ENCODE results near the gene GPBAR1.
A peak's percentile ranks its signal among the peaks of the same experiment; 100 is the strongest.

Gene GPBAR1

DNA sequence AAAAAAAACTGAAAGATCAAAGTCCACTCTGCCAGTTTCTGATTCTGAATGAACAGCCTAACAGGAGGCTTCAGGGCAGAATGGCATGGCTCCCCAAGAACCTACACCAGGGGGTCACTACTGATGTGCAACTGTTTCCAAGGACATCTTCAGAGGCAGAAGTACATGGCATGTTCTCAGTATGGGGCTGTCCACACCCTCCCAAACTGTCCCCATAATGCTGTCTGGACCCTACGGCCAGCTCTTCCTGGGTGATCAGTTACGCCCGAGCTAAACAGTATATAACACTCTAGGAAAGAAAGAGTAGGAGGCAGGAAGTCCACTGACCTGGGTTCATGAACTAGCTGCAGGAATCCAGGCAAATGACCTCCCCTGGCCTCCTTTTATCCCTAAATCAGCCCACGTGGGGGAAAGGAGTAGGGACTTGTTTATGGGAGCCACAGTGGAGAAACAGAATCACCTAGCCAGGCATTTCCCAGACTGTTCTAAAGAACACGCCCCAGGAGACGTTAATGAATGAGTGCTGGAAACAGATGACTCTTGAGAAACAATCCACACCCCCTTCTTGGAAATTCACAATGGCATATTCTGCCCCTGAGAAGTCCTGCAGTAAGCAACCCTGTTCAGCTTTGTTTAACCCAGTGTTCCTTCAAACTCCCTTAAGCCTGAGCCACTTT, 29.0 kb downstream of the GPBAR1 start:
- DNase-seq (ENCODE audit: low read depth) = peak; percentile 54
- TF ChIP-seq, protein P1, sequence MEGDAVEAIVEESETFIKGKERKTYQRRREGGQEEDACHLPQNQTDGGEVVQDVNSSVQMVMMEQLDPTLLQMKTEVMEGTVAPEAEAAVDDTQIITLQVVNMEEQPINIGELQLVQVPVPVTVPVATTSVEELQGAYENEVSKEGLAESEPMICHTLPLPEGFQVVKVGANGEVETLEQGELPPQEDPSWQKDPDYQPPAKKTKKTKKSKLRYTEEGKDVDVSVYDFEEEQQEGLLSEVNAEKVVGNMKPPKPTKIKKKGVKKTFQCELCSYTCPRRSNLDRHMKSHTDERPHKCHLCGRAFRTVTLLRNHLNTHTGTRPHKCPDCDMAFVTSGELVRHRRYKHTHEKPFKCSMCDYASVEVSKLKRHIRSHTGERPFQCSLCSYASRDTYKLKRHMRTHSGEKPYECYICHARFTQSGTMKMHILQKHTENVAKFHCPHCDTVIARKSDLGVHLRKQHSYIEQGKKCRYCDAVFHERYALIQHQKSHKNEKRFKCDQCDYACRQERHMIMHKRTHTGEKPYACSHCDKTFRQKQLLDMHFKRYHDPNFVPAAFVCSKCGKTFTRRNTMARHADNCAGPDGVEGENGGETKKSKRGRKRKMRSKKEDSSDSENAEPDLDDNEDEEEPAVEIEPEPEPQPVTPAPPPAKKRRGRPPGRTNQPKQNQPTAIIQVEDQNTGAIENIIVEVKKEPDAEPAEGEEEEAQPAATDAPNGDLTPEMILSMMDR (conservative IDR thresholded peaks at IDR 0.05; ENCODE audit: low read length) = no peak
- H3K4me3 ChIP-seq (ENCODE audit: low read length) = peak overlapping the region; percentile 91

DNA sequence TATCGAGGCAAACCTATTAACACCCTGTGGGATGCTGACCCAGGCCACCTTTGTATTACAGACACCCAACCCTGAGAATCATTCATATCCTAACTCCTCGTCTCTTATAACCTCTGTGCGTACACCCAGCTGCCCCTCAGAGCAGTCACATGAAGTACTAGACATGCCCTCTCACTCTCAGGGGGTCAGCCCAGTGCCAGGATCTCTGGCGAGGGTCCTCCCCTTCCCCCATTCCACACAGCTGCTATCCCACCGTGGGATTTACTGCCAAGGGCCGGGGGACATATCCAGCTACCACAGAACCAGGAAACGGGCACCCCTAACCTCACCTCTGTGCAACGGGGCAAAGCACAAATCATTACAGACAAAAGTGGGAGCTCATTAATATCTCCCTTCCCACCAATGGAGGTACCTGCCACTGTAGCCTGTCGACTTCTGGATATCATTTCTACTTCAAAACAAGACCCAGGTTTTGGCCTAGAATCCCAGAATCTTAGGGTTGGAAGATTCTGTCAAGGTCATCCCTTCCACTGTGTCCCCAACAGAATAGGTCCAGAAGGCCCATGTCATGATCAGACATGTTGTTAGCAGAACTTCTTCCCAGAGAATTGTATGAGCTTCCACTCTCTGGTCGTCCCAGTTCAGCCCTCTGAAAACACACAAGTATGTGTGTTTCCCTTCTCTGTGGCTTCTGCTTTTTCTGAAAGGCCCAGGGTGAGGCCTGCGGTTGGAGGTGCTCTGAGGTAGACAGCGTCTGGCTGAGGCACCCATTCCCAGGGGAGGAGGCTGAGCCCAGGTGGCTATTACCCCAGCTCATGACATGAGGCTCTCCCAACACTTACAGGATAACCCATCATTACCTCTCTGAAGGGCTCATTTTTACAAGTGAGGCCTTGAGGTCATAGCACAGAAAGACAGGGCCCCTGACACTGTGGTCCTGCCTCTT, 29.8 kb downstream of the GPBAR1 start:
- H3K4me3 ChIP-seq (ENCODE audit: low read length) = peak overlapping the region; percentile 91
- TF ChIP-seq, protein P1 (conservative IDR thresholded peaks at IDR 0.05; ENCODE audit: low read length) = no peak
- no peak for DNase-seq (ENCODE audit: low read depth)

DNA sequence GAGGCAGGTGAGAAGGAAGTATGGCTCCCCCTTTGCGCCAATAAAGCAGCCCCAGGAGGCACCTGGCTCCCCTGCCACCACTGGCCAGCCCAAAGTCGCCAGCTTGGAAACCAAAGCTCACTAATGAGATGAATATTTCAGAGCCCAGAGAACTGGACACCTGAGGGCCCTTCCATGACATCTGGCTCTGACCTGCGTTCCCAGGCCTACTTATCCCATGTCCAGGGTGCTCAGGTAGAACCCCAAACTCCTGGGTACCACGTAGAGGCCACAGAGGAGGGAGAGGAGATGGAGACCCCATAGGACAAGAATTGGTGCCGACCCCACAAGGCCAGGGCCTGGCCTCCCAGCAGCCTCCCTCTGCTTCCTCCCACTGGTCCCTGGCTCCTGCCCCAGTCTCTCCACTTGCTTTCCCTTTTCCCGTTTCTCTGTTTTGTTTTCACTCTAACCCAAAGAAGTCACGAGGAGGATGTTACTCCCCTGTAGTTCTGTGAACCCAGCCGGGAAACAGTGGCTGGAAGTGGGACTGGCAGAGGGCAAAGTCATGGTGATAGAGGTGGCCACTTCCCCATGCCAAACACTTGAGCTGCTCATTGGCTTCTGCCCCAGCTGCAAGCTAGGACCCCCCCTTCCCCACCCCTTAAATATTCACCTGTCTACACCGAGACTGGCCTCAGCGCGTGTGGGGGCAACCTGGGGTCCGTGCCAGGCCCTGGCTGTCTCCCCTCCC, 30.7 kb downstream of the GPBAR1 start:
- no peak for DNase-seq (ENCODE audit: low read depth)
- H3K4me3 ChIP-seq (ENCODE audit: low read length) = peak overlapping the region; percentile 91
- TF ChIP-seq, protein P1 (conservative IDR thresholded peaks at IDR 0.05; ENCODE audit: low read length) = no peak

DNA sequence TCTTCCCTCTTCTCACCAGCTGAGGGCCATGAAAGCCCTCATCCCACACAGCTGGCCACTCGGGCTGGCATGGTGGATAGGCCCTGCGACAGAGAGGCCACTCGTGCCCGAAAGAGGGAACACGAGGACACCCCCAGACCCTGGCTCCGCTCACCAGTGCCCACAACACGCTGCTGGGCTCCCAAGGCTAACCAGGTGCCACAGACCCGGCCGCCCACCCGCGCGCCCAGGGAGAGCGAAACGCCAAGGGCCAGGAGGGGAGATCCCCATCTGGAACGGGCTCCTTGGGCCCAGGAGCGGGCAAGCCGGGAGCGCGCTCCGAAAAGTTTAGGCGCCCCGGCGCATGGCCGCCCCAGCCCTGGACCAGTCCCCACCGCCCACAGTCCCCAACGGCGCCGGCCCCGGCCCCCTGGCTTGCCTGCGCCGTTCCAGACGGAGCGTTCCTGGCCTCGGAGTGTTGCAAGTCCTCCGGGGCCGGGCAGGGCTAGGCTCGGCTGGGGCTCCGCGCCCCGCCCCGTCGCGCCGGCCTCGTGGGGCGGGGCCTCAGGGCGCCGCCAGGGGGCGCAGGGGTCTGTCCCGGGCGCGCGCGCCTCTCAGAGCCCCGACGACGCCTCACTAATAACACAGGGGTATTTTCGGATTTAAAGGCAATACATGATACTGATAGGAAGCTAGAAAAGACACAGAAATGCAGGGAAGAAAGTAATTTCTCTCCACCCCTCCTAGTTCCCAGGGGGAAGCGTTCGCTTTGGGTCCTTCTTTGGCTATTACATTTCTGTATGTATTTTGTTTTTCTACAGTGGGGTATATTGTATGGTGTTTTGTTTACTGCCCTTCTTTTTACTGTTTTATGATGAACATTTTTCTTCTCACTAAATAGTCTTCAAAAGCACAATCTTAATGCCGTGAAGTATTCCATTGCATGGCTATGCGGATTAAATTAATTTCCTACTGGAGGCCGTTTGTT, 31.5 kb downstream of the GPBAR1 start, which contains the start of gene TMBIM1:
Gene TMBIM1, minus strand, starts transcription at position 456 of the 967 bp plus-strand sequence. CDS start 10,362 bp downstream, outside the sequence.
- peak within 1 kb of the TSS; percentile 91 for H3K4me3 ChIP-seq (ENCODE audit: low read length)
- peak; percentile 68 for DNase-seq (ENCODE audit: low read depth)
- TF ChIP-seq, protein P1 (conservative IDR thresholded peaks at IDR 0.05; ENCODE audit: low read length) = peak; percentile 46

DNA sequence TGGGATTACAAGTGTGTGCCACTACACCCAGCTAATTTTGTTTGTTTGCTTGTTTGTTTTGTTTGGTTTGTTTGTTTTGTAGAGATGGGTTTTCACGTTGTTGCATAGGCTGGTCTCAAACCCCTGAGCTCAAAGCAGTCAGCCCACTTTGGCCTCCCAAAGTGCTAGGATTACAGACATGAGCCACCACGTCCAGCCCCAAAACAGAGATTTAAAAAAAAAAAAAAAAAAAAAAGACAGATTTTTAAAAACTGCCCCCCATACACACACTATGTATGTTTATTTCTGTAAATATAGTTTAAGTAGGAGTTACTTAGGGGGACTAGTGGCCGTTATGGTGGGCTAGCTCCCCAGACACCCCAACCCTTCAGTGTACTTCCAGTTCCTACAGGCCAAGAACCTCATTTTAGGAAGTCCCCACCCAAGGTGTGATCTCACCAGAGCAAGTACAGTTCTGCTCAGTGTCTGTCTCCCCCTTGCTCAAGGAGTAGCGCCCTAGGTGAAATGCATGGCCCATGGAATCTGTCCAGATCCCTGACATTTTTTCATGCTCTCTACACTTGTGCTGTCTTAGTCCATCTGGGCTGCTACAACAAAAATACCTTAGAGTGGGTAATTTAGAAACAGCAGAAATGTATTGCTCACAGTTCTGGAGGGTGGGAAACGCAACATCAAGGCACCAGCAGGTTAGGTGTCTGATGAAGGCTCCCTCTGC, 33.1 kb downstream of the GPBAR1 start:
- H3K4me3 ChIP-seq (ENCODE audit: low read length) = no peak overlapping the region
- no peak for DNase-seq (ENCODE audit: low read depth)
- TF ChIP-seq, protein P1 (conservative IDR thresholded peaks at IDR 0.05; ENCODE audit: low read length) = no peak

Data from AG10803 (cell line).